ENCODE data around the gene RASGRF1.

GRCh38 chr15:78944669-78945407, 145.7 kb downstream of the RASGRF1 start, which contains the start of gene CTSH:
- TF ChIP-seq, protein P1, sequence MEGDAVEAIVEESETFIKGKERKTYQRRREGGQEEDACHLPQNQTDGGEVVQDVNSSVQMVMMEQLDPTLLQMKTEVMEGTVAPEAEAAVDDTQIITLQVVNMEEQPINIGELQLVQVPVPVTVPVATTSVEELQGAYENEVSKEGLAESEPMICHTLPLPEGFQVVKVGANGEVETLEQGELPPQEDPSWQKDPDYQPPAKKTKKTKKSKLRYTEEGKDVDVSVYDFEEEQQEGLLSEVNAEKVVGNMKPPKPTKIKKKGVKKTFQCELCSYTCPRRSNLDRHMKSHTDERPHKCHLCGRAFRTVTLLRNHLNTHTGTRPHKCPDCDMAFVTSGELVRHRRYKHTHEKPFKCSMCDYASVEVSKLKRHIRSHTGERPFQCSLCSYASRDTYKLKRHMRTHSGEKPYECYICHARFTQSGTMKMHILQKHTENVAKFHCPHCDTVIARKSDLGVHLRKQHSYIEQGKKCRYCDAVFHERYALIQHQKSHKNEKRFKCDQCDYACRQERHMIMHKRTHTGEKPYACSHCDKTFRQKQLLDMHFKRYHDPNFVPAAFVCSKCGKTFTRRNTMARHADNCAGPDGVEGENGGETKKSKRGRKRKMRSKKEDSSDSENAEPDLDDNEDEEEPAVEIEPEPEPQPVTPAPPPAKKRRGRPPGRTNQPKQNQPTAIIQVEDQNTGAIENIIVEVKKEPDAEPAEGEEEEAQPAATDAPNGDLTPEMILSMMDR (IDR thresholded peaks at IDR 0.05) = no peak
- TF ChIP-seq POLR2AphosphoS5 (IDR thresholded peaks at IDR 0.05) (peak; percentile 43 to 81 (median 63)), POLR2A (IDR thresholded peaks at IDR 0.05) (no peak), EP300 (IDR thresholded peaks at IDR 0.05) (no peak)
